Peyer's patch (tissue), 4 donors: ENCODE measurements around the gene SAMD4B. TPM values are rescaled to one million over a fixed set of nuclear protein-coding genes. Genes with fewer than 3 reads are reported as not detected.

ENCODE experiments used
- DNase-seq, 3 donors: peaks; one replicate each; pipeline ENCODE4 v3.0.0-alpha.2; 2017 to 2019
- H3K27ac ChIP-seq, 4 donors: fragments of 200-600 bp; sonication (generic); one replicate each; pipeline ENCODE4 v1.5.1; 2016 to 2019
- H3K27me3 ChIP-seq, 2 donors: fragments of 200-600 bp; sonication (generic); one replicate each; pipeline ENCODE4 v1.5.1; 2019
- H3K36me3 ChIP-seq, 3 donors: fragments of 200-600 bp; sonication (generic); one replicate each; pipeline ENCODE4 v1.5.1; 2016 to 2019
- H3K4me1 ChIP-seq, 4 donors: fragments of 200-600 bp; sonication (generic); one replicate each; pipeline ENCODE4 v1.5.1; 2016 to 2019
- H3K4me3 ChIP-seq, 4 donors: fragments of 200-600 bp; sonication (generic); 1 replicate in 3 of 4; 2 replicates in 1 of 4; pipeline ENCODE4 v1.5.1; 2016 to 2019; ENCODE audit warnings: mild to moderate bottlenecking in 1 of 4
- H3K9me3 ChIP-seq, 4 donors: fragments of 200-600 bp; sonication (generic); one replicate each; pipeline ENCODE4 v1.5.1; 2016 to 2019; ENCODE audit warnings: mild to moderate bottlenecking in 1 of 4
- POLR2A ChIP-seq, 2 donors: fragments of 450-650 bp; IDR thresholded peaks; one replicate each; pipeline ENCODE4 v1.5.1; 2017; ENCODE audit warnings: antibody characterized with exemption in 2 of 2, mild to moderate bottlenecking in 2 of 2, moderate library complexity in 2 of 2
- total RNA-seq, 4 donors: library from RNA; depleted of rRNA; stranded (reverse); fragments of >200 nt; gene quantifications; one replicate each; pipeline ENCODE4 v1.1.0, GENCODE V29; 2016
- TF ChIP-seq, protein P1 (sequence below), 6 experiments: fragments of 450-650 bp in 4 of 6; fragments of 200-600 bp in 2 of 6; sonication (generic) in 1 of 6; IDR thresholded peaks; one replicate each; pipeline ENCODE4 v1.5.1; 2017 to 2019; ENCODE audit warnings: antibody characterized with exemption in 6 of 6, mild to moderate bottlenecking in 3 of 6, moderate library complexity in 1 of 6

SAMD4B gene
- total RNA-seq, 4 donors from 2014 or later, result 69.0 to 126 (median 91.8) TPM

DNA sequence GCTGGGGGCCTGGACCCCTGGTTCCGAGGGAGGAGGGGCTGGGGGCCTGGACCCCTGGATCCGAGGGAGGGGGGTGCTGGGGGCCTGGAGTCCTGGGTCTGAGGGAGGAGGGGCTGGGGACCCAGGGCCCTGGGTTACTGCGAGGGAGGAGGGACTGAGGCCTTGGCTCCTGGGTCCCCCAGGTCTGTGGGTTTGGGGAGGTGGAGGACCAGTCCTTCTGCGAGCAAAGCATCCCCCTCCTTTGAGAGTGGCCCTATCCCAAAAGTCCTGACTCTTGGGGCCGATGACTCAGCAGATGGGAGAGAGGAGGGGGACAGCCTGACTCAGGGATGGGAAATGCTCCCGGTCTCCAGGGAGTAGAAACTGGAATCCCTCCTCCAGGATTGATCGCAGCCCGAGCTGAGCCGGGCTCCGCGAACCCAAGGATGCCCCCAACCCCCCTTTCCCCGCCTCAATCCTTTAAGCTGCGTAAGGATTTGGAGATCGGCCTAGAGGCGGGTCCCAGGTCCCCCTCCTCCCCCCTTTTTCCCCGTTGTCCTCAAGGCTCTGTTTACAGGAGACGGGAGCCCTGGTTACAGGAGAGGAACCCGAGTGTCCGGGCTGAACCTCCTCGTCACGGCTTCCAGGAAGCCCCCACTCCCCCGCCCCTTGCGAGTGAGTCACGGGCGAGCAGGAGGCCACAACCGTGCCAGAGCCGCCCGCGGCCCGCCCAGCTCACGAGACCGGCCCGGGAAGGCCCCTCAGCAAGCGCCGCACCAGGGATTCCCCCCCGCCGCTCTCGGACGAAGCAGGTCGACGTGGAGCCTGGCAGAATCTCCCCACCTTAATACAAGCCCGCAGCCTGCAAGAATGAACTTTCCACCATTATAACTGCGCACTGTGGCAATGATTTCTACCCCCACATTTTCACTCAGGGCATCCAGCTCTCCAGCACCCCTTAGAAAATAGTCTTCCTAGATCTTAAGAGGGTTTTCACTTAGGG lies 61.4 kb downstream of the SAMD4B start:
- Histone ChIP-seq H3K4me3 (peak overlapping the region; percentile 49 to 78 (median 57)), H3K4me1 (peaks cover 12 to 58% (median 48%) of the 10 kb centered on the region in 4 donors)

DNA sequence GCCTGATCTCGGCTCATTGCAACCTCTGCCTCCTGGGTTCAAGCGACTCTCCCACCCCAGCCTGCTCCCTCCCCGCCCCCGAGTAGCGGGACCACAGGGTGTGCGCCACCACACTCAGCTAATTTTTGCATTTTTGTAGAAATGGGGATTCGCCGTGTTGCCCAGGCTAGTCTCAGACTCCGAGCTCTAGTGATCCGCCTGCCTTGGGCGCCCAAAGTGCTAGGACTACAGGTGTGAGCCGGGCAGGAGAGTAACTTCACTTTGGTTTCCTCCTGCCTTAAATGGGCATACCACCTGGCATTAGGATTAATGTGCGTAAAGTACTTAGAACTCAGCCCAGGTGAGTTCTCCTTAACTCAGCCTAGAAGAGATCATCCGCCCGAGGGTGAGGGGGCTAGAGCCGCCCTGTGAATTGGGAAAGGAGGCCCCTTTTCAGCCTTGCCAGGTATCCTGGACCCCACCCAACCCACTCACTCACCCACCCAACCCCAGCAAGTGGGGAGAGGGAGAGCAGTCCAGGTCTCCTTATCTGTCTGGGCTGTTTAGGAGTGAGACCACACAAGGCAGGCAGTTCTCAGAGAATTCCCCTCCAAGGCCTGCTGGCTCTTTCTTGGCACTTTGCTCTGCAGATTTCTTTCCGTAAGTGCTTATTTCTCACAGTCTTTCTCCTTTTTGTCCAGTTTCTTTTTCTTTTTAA lies 63.2 kb downstream of the SAMD4B start:
- H3K4me1 ChIP-seq, result peaks cover 9 to 48% (median 40%) of the 10 kb centered on the region in 4 donors
- peaks cover 0 to 20% (median 4%) of the 10 kb centered on the region in 3 donors for H3K36me3 ChIP-seq
- H3K27ac ChIP-seq, result peak overlapping the region; percentile 98 to 100 (median 100)
- H3K27me3 ChIP-seq, result no peaks in the 10 kb centered on the region
- peak in 1 of 3 donors; percentile 55 for DNase-seq
- H3K9me3 ChIP-seq, result no peaks in the 10 kb centered on the region
- peak overlapping the region in 2 of 4 donors; percentile 78 to 96 for H3K4me3 ChIP-seq
- TF ChIP-seq, protein P1, sequence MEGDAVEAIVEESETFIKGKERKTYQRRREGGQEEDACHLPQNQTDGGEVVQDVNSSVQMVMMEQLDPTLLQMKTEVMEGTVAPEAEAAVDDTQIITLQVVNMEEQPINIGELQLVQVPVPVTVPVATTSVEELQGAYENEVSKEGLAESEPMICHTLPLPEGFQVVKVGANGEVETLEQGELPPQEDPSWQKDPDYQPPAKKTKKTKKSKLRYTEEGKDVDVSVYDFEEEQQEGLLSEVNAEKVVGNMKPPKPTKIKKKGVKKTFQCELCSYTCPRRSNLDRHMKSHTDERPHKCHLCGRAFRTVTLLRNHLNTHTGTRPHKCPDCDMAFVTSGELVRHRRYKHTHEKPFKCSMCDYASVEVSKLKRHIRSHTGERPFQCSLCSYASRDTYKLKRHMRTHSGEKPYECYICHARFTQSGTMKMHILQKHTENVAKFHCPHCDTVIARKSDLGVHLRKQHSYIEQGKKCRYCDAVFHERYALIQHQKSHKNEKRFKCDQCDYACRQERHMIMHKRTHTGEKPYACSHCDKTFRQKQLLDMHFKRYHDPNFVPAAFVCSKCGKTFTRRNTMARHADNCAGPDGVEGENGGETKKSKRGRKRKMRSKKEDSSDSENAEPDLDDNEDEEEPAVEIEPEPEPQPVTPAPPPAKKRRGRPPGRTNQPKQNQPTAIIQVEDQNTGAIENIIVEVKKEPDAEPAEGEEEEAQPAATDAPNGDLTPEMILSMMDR (IDR thresholded peaks at IDR 0.05), result no peak
- no peak for TF ChIP-seq POLR2A (IDR thresholded peaks at IDR 0.05)

More for the DNA sequence above, 61.4 kb downstream of the SAMD4B start:
- DNase-seq, result peak; percentile 98 to 99 (median 99)
- Histone ChIP-seq H3K36me3 (peaks cover 0 to 16% (median 4%) of the 10 kb centered on the region in 3 donors), H3K9me3 (no peaks in the 10 kb centered on the region), H3K27me3 (no peaks in the 10 kb centered on the region), H3K27ac (peak overlapping the region; percentile 98 to 100 (median 100))
- TF ChIP-seq, protein P1 (IDR thresholded peaks at IDR 0.05), result no peak
- peak; percentile 49 to 91 for TF ChIP-seq POLR2A (IDR thresholded peaks at IDR 0.05)

DNA sequence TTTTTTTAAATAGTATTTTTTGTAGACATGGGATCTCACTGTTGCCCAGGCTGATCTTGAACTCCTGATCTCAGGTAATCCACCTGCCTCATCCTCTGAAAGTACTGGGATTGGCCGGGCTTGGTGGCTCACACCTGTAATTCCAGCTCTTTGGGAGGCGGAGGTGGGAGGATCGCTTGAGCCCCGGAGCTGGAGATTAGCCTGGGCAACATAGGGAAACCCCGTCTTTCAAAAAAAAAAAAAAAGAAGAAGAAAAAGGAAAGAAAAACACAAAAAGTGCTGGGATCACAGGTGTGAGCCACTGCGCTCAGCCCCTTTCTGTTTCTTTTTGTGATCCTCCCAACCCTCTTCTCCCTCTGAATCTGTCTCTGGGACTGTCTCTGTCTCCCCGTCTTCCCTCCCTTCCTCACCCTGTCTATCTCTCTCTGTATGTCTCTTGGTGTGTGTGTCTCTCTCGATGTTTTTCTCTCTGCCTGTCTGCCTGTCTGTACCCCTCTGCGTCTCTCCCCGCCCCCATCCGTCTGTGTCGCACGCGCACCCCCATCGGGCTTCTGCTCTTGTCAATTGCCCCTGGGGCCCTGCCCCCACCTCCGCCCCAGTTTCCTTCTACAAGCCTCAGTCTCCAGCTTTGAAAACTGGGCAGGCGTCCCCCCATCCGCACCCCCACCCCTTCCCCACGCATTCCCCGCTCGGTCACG lies 63.9 kb downstream of the SAMD4B start:
- H3K27ac ChIP-seq, result peak overlapping the region; percentile 98 to 100 (median 100)
- no peaks in the 10 kb centered on the region for H3K9me3 ChIP-seq
- H3K36me3 ChIP-seq, result peaks cover 0 to 20% (median 4%) of the 10 kb centered on the region in 3 donors
- TF ChIP-seq, protein P1 (IDR thresholded peaks at IDR 0.05), result no peak
- TF ChIP-seq POLR2A (IDR thresholded peaks at IDR 0.05), result peak in 1 of 2 donors; percentile 49
- peak overlapping the region; percentile 78 to 96 (median 92) for H3K4me3 ChIP-seq
- H3K27me3 ChIP-seq, result no peaks in the 10 kb centered on the region
- DNase-seq, result peak in 2 of 3 donors; percentile 95 to 96
- peaks cover 5 to 48% (median 38%) of the 10 kb centered on the region in 4 donors for H3K4me1 ChIP-seq

DNA sequence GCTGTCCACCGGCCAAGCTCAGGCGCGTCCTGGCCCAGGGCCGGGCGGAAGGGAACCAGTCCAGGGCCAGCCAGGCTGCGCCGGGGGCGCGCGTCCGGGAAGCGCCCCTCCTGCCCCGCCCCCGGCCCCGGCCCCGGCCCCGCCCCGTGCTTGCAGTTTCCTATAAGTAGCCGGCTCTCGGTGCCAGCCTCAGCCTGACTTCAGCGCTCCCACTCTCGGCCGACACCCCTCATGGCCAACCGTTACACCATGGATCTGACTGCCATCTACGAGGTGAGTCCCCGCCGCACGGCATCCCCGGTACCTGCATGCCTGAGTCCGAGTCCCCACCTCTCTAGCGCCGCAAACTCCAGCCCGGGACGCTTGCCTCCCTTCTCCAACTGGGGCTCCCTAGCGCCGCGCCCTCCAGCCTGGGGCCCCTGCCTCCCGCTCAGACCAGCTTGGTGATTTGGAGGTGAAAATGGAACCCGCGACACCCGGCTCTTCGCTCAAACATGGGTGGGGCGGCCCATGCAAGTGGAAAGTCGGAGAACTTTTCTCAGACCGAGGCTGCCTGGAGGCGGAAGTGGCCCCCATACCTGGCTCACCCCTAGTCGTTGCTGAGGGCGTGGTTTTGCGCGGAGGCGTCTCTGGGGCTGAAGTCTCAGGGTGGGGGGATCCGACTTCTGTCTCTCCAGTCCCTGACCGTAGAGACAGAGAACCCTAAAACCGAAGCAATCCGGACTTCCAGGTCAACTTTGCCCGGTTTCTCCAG lies 64.6 kb downstream of the SAMD4B start, which contains the start of gene ZFP36:
Gene ZFP36 (plus strand): TSS at position 192 of the 754 bp plus-strand sequence. CDS start 58 bp downstream, at position 250.
- peak; percentile 95 to 97 (median 96) for DNase-seq
- TF ChIP-seq POLR2A (IDR thresholded peaks at IDR 0.05), result peak; percentile 99 to 100
- TF ChIP-seq, protein P1 (IDR thresholded peaks at IDR 0.05), result peak in 2 of 6 experiments; percentile 11 to 12
- Histone ChIP-seq H3K27me3 (no peaks in the 10 kb centered on the region), H3K9me3 (no peaks in the 10 kb centered on the region), H3K4me3 (peak within 1 kb of the TSS; percentile 78 to 96 (median 92)), H3K36me3 (peaks cover 0 to 20% (median 4%) of the 10 kb centered on the region in 3 donors), H3K27ac (peak within 1 kb of the TSS; percentile 98 to 100 (median 100)), H3K4me1 (peaks cover 1 to 47% (median 36%) of the 10 kb centered on the region in 4 donors)
